ENCODE data around the gene NCAN.

DNA sequence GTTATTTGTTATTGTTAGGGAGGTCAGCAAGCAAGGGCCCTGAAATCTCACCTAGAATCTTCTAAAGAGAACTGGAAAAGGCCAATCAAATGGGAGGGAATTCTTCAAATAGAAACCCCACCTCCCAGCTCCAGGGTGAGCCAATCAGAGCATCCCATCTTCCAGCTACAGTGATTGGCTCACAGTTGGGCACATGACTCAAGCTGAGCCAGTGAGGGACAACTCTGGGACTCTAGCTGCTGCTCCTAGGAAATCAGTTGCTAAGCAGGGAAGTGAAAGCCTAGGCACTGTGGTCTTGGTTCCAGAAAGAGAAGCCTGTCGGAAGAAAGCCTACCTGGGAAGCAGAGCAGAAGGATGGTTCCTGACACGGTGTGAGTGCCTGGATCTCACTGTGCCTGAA, 48.0 kb downstream of the NCAN start:
- TF ChIP-seq, protein P1, sequence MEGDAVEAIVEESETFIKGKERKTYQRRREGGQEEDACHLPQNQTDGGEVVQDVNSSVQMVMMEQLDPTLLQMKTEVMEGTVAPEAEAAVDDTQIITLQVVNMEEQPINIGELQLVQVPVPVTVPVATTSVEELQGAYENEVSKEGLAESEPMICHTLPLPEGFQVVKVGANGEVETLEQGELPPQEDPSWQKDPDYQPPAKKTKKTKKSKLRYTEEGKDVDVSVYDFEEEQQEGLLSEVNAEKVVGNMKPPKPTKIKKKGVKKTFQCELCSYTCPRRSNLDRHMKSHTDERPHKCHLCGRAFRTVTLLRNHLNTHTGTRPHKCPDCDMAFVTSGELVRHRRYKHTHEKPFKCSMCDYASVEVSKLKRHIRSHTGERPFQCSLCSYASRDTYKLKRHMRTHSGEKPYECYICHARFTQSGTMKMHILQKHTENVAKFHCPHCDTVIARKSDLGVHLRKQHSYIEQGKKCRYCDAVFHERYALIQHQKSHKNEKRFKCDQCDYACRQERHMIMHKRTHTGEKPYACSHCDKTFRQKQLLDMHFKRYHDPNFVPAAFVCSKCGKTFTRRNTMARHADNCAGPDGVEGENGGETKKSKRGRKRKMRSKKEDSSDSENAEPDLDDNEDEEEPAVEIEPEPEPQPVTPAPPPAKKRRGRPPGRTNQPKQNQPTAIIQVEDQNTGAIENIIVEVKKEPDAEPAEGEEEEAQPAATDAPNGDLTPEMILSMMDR (optimal IDR thresholded peaks at IDR 0.05 in 1 of 3, IDR thresholded peaks at IDR 0.05 in 1 of 3, conservative IDR thresholded peaks at IDR 0.05 in 1 of 3; ENCODE audit: extremely low read depth in 1 of 3, insufficient read depth in 2 of 3, low read length in 3 of 3), result no peak
- TF ChIP-seq EZH2 (IDR thresholded peaks at IDR 0.05; ENCODE audit: low read length), result no peak

All from keratinocyte (primary cell).